Activated effector memory CD4-positive, alpha-beta T cell treated with anti-CD3 and anti-CD28 coated beads, Interleukin-2, amount 50 U/mL, for 16 hours (primary cell): ENCODE results near the gene SGMS2.
"Not testable (repeated sequence)": the region's sequence is repeated elsewhere in the genome, so short reads cannot be mapped to it uniquely, and the experiment has no call there.

Experiments
- DNase-seq: peaks from one replicate; pipeline ENCODE4 v3.0.0-alpha.2; 2020

SGMS2 gene

DNA sequence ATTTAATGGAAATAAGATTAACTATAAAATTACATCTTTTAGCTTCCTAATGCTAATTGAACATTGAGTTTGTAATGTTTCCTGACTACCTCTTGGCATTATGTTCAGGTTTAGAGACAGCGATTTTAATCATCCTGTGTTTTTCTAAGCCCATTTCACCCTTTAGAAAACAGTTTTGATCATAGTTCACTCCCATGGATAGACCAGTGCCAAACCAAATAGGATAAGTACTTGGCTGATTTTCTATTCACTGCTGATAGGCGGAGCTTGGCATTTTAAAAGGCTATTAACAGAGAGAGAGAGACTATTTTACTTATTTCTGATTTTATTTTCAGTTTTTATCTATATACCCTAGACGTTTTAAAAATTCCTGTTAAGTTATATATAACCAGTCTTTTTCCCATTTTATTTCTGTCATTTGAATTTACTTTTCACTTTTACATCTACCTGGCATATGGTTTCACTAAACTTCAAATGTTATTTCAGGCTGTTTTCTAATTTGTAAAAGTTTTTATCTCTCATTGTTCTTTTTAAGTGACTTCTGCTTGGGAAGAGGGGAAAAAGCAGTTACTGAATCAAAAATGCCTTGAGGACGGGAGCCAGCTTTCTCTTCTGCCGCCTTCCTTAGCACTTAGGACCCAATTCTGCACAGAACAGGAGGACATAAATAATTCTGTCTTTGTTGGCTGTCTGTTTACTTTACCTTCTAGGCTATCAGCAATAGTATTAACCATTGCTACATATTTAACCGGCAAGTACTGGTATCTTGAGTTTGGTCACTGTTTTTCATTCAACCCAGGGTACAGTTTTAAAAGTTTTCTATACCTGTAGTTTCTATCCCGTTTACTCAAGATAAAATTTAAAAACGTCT, 46.4 kb downstream of the SGMS2 start:
- no peak for DNase-seq

GRCh38 chr4:107874024-107874423, 49.3 kb downstream of the SGMS2 start:
- DNase-seq = no peak

DNA sequence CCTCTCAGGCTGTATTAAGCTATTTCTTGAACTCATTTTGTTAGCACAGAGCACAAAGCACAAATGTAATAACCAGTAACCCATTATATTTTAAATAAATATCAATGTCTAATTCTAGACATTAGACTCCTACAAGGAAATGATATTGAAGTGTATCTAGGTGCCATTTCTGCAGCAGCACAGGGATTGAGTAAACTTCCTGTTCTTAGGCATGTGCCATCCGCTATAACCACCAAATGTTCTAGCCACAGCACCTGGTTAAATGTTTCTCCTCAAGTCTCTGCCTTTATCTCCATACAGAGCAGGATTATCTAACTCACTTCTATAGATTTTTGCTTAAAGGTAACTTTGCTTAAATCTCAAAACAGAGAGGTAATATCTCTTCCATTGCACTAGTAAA, 51.4 kb downstream of the SGMS2 start:
- DNase-seq = no peak

- DNase-seq = no peak
These were observed 52.6 kb downstream of the SGMS2 start for GRCh38 chr4:107877361-107877760.

GRCh38 chr4:107885865-107886264, 61.1 kb downstream of the SGMS2 start:
- no peak for DNase-seq

DNA sequence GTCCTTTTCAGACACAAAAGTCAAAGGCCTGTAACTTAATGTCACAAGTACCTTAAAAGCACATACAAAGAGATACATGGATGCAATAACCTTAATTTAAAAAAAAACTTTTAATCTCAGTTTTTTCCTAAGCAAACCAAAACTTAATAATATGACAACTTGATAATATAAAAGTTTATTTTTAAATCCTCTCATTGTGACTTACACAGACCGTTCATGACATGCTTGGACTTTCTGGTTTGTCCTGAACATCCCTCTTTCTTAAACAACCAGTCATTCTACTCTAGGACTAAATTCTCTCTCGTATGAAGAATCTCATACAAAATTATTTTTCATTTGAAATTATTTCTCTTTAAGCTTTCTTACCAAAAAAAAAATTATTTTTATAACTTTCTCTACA, 63.5 kb downstream of the SGMS2 start:
- DNase-seq = no peak

DNA sequence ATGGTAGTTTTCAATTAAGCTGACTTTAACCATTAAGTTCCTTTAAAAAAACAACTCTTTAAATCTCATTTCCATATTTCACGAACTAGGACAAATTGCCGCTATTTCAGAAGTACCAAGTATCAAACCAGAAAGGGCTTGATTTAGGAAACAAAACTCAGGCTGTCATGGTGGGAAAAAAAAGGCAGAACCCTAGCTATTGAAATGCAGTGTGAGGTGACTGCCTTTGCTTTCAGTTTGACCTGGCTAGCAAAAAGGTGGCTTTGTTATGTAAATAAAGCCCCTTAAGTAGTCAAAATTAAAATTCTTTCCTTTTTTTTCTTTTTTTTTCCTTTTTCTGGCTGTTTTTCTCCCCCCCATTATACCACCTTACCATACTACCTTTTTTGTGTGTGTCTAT, 66.0 kb downstream of the SGMS2 start:
- no peak for DNase-seq

GRCh38 chr4:107891299-107891698, 66.6 kb downstream of the SGMS2 start:
- no peak for DNase-seq

- no peak for DNase-seq
These were observed 68.7 kb downstream of the SGMS2 start for GRCh38 chr4:107893171-107894137.

DNA sequence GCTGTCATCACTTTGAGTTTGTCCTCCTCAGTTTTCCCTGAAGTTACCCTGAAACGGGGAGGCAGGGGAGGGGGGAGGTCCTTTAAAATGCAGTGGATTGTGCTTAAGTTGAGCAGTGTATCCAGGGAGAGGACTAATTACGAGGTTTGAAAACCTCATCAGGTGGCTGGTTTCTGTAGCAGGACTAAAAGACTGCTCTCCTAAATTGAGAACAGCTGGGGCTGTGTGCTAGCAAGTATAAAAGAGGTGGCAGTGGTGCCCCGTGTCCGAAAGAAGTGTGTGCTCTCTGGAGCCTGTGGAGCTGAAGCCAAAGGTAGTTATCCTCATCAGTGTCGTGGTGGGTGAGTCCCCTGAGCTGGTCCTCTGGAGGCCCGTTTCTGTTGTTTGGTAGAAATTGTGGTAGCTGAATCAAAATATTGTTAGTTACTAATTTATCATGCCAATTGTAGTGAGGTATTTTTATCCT, 69.4 kb downstream of the SGMS2 start:
- no peak for DNase-seq

DNA sequence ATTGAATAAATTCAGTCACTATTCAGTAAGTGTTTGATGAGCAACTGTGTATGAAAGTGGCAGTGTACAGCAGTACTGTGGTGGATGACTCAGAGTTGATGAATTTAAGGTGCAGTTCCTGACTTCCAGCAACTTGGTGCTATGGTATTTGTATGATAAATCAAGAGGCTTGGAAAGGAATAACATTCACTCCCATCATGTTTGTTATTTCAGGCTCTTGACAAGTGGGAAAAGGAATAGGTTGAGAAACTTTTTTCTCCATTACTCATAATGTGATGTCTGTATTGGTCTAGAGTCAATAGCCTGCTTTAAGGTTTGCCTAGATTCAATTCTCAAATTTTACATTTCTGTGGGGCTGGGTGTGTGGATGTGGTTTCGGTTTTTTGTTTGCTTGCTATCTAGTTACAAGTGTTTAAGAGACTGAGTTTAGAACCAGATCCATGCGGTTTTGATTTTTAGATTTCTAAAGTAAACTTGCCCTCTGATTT, 71.5 kb downstream of the SGMS2 start:
- DNase-seq = no peak

- no peak for DNase-seq
These were observed 71.9 kb downstream of the SGMS2 start for GRCh38 chr4:107896646-107897045.

DNA sequence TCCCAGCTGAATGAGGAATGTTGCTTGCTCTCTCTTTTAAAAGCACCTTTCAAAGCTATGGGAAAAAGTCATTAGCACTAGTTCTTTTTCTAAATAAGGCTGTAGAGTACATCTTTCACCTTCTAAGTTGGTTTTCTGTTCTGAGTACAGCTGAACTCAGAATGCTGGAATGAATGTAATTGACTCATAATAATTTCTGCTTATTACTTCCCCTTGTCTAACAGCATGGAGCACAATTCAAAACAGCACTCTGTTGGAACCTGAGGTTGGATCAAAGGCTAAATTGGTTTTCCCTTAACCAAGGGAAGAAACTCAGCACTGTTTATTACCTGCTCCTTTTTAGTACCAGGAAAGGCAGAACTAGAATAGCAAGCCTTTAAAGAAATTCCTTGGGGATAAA, 73.1 kb downstream of the SGMS2 start:
- no peak for DNase-seq

DNA sequence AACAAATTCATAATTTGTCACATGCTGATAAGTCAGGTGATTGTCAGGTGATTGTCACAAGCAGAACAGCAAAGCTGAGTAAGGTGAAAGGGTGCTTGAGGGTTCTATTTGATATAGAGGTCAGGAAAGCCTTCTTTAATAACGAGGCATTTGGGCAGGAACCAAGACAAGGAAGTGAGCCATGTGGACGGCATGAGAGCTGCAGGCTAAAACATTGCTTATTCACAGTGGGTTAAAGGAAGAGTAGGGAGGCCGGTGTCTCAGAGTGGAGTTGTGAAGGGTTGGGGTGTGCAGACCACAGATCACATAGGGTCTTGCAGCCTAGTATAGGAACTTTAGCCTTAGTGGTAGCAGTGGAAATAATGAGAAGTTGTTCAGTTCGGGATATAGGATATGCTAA, 75.3 kb downstream of the SGMS2 start:
- no peak for DNase-seq

DNA sequence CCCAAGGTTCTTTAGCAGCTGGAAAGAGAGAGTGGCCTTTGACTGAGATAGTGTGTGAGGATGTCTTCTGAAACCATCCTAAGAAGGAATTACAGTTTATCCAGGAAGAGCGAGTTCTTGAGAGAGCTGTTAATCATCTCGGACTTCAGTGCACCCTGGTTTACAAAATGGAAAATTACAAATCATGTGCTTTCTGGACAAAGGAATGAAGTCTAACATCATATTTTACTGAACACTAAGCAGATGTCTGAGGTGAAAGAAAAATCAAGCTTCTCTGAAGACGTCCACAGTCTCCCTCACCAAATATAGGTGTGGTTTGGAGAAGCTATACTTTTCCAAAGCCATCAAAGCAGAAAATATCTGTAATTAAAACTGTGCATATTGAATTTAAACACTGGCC, 75.8 kb downstream of the SGMS2 start:
- DNase-seq = no peak

GRCh38 chr4:107901213-107901934, 76.6 kb downstream of the SGMS2 start:
- DNase-seq = no peak

DNA sequence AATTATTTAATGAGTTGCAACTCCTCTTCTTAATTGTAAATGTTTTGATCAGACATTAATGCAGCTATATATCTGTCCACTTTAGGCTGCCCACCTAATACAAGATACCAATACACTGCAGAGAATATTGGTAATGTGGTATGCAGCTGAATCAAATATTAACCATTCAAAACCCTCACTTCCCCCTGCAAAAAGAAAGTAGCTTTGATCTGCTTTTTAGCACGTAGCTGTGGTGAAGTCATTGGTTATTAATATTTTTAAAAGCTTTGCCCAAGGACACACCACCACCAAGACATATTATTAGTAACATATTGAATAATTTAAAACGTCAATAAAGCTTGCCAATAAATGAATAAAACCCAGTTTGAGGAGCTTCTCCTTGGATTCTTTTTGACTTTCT, 78.0 kb downstream of the SGMS2 start:
- no peak for DNase-seq

DNA sequence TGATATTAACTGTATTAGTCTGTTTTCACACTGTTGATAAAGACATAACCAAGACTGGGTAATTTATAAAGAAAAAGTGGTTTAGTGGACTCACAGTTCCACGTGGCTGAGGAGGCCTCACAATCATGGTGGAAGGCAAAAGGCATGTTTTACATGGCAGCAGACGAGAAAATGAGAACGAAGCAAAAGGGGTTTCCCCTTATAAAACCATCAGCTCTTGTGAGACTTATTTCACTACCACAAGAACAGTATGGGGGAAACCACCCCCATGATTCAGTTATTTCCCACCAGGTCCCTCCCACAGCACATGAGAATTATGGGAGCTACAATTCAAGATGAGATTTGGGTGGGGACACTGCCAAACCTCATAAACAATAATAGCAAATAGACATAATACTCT, 80.3 kb downstream of the SGMS2 start:
- not testable (repeated sequence) for DNase-seq

- no peak for DNase-seq
These were observed 81.8 kb downstream of the SGMS2 start for GRCh38 chr4:107906458-107907100.

DNA sequence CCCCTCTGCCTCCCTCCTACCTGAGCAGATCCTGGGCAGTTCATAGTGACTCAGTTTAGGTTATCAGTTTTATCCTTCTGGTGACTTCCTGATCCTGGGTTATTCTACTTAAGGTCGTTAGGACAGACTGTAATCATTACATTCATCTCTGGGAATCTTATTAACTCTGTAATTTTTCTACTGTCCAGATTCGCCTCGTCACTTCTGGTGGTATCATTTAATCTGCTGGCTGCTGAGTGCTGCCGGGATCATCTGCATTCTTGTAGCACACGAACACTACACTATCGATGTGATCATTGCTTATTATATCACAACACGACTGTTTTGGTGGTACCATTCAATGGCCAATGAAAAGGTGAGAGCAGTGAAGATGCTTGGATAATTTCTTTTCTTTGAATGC, 83.6 kb downstream of the SGMS2 start:
- no peak for DNase-seq

DNA sequence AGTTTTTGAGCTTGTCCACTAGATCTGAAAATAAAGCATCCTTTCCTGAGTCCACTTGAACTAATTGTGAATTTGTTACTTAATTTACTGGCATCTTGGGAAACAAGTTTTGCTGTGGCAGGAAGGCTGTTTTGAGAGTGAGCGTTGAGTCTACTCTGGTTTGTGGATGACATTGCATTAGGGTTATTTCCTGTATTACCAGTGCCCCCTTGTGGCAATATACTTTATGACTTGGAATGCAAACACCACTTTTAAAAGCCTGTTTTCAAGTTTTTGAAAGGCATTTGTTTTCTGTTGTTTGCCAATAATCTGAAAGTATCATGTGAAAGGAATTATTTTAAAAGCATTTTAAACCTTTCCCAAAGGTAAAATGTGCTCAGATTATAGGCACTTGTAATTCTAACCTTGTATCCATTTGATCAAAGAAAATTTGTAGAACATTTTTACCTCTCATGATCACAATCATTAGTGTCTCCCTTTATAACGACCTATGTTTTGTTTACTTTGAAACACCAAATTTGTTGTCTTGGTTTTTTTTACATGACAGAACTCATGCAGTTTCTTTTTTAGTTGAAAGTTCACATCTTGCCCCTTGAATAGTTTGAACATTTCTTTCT, 88.7 kb downstream of the SGMS2 start:
- DNase-seq = no peak

- DNase-seq = no peak
These were observed 90.5 kb downstream of the SGMS2 start for GRCh38 chr4:107915220-107915619.
